A549 (cell line): ENCODE measurements around the gene CDIP1. TPM values are rescaled to one million over a fixed set of nuclear protein-coding genes. Genes with fewer than 3 reads are reported as not detected.

Source experiments
- ATAC-seq, 2 experiments: fragments of 200-7000 bp in 1 of 2; fragments of >200 bp in 1 of 2; cut with Nextera tagmentation in 1 of 2; cut with Tn5 transposase in 1 of 2; 3 replicates each; pipeline versions ENCODE4 v1.8.0 to v1.9.1; 2018 to 2020; ENCODE audit warnings: mild to moderate bottlenecking in 1 of 2, moderate library complexity in 1 of 2
- CTCF ChIA-PET: fragments of 300-600 bp; sonication (Branson Sonifier 250); formaldehyde crosslinking; extraction: SDS; loops from one replicate; lab custom pipeline; 2021; ENCODE audit warnings: antibody characterized with exemption, inconsistent platforms; lab: Yijun Ruan, JAX
- POLR2A ChIA-PET: fragments of 350-600 bp; formaldehyde crosslinking; extraction: SDS; loops from one replicate; lab custom pipeline; 2021; ENCODE audit warnings: antibody characterized with exemption, inconsistent platforms; lab: Yijun Ruan, JAX
- DNase-seq, 2 experiments: peaks; one replicate each; pipeline versions ENCODE4 v3.0.0 to v3.0.0-alpha.2; 2011 to 2016; ENCODE audit warnings: low read depth in 1 of 2, low spot score in 1 of 2
- FAIRE-seq: peaks from 2 replicates; lab custom pipeline; 2011; peaks lifted over from hg19 to GRCh38; lab: Jason Lieb, UNC
- H3K27ac ChIP-seq, 2 experiments: fragments of >200 bp; sonication (Bioruptor Twin); formaldehyde crosslinking; 3 replicates each; pipeline ENCODE4 v1.5.1; 2016 to 2017
- H3K4me1 ChIP-seq: fragments of >200 bp; sonication (Bioruptor Twin); formaldehyde crosslinking; 3 replicates; pipeline ENCODE4 v1.6.1; 2016
- H3K4me2 ChIP-seq: fragments of >200 bp; sonication (Bioruptor Twin); formaldehyde crosslinking; 3 replicates; pipeline ENCODE4 v1.6.1; 2016
- H3K4me3 ChIP-seq: fragments of >200 bp; sonication (Bioruptor Twin); formaldehyde crosslinking; 3 replicates; pipeline ENCODE4 v1.5.1; 2016
- H3K9me3 ChIP-seq: fragments of >200 bp; sonication (Bioruptor Twin); formaldehyde crosslinking; 3 replicates; pipeline ENCODE4 v1.6.1; 2016
- CBX8 ChIP-seq: fragments of 200-600 bp; sonication (generic); IDR thresholded peaks from 2 replicates; pipeline ENCODE4 v1.6.1; 2016
- CEBPB ChIP-seq, 2 experiments: fragments of >200 bp in 1 of 2; sonication (Bioruptor Twin) in 1 of 2; formaldehyde crosslinking in 1 of 2; IDR thresholded peaks; 2 replicates each; pipeline ENCODE4 v1.6.1; 2012 to 2016
- CTCF ChIP-seq: fragments of >200 bp; sonication (Bioruptor Twin); formaldehyde crosslinking; IDR thresholded peaks from 3 replicates; pipeline ENCODE4 v1.5.1; 2016
- EHMT2 ChIP-seq: fragments of 200-600 bp; sonication (generic); IDR thresholded peaks from 2 replicates; pipeline ENCODE4 v1.6.1; 2016; ENCODE audit warnings: antibody characterized with exemption, low read depth, mild to moderate bottlenecking, moderate library complexity
- EP300 ChIP-seq, 2 experiments: fragments of >200 bp; sonication (Bioruptor Twin); formaldehyde crosslinking; IDR thresholded peaks; 2 replicates in 1 of 2; 3 replicates in 1 of 2; pipeline ENCODE4 v1.6.1; 2016 to 2017
- FOSB ChIP-seq: fragments of 250-450 bp; sonication (Bioruptor Pico); IDR thresholded peaks from 2 replicates; pipeline ENCODE4 v1.5.0; 2020; ENCODE audit warnings: mild to moderate bottlenecking, moderate library complexity
- FOSL2 ChIP-seq, 2 experiments: fragments of 450-650 bp in 1 of 2; fragments of >200 bp in 1 of 2; sonication (Bioruptor Twin) in 1 of 2; formaldehyde crosslinking; IDR thresholded peaks; 2 replicates each; pipeline versions ENCODE4 v1.5.0 to v1.6.1; 2016 to 2020; ENCODE audit warnings: mild to moderate bottlenecking in 1 of 2, moderate library complexity in 1 of 2
- GATA3 ChIP-seq: IDR thresholded peaks from 2 replicates; pipeline ENCODE4 v1.6.1; 2012; ENCODE audit warnings: borderline replicate concordance
- HOXB13 ChIP-seq: fragments of 250-450 bp; sonication (Bioruptor Pico); IDR thresholded peaks from 2 replicates; pipeline ENCODE4 v1.5.0; 2020; ENCODE audit warnings: low read depth, mild to moderate bottlenecking, moderate library complexity
- HOXB5 ChIP-seq: fragments of 250-450 bp; sonication (Bioruptor Pico); IDR thresholded peaks from 2 replicates; pipeline ENCODE4 v1.5.0; 2020; ENCODE audit warnings: mild to moderate bottlenecking, moderate library complexity
- JUN ChIP-seq, 2 experiments: fragments of >200 bp; sonication (Bioruptor Twin); formaldehyde crosslinking; IDR thresholded peaks; 2 replicates in 1 of 2; 3 replicates in 1 of 2; pipeline ENCODE4 v1.6.1; 2016 to 2017
- JUNB ChIP-seq: fragments of >200 bp; sonication (Bioruptor Twin); formaldehyde crosslinking; IDR thresholded peaks from 2 replicates; pipeline ENCODE4 v1.6.1; 2016
- KDM5A ChIP-seq: fragments of 200-600 bp; sonication (generic); IDR thresholded peaks from 2 replicates; pipeline ENCODE4 v1.6.1; 2016; ENCODE audit warnings: antibody characterized with exemption, mild to moderate bottlenecking
- MAX ChIP-seq: IDR thresholded peaks from 2 replicates; pipeline ENCODE4 v1.6.1; 2012
- MYC ChIP-seq: IDR thresholded peaks from 2 replicates; pipeline ENCODE4 v1.6.1; 2012; ENCODE audit warnings: mild to moderate bottlenecking, inconsistent platforms, low read length, improper control_type of control experiment, borderline replicate concordance
- PHF8 ChIP-seq: fragments of 200-600 bp; sonication (generic); IDR thresholded peaks from 2 replicates; pipeline ENCODE4 v1.6.1; 2016; ENCODE audit warnings: low read depth, mild to moderate bottlenecking, antibody characterized with exemption, moderate library complexity, borderline replicate concordance
- POLR2A ChIP-seq: IDR thresholded peaks from 2 replicates; pipeline ENCODE4 v1.6.1; 2012; ENCODE audit warnings: mild to moderate bottlenecking, low read length
- POLR2AphosphoS2 ChIP-seq: conservative IDR thresholded peaks from 2 replicates; pipeline ENCODE4 v1.6.1; 2012; ENCODE audit warnings: low read length, improper control_type of control experiment, inconsistent platforms
- RAD21 ChIP-seq, 2 experiments: fragments of >200 bp in 1 of 2; sonication (Bioruptor Twin) in 1 of 2; formaldehyde crosslinking in 1 of 2; IDR thresholded peaks in 1 of 2; conservative IDR thresholded peaks in 1 of 2; 2 replicates in 1 of 2; 3 replicates in 1 of 2; pipeline ENCODE4 v1.6.1; 2012 to 2018; ENCODE audit warnings: inconsistent platforms in 1 of 2
- RARB ChIP-seq: fragments of 250-450 bp; sonication (Bioruptor Pico); IDR thresholded peaks from 2 replicates; pipeline ENCODE4 v1.8.0; 2021; ENCODE audit warnings: mild to moderate bottlenecking, moderate library complexity
- RFX5 ChIP-seq: fragments of 450-650 bp; IDR thresholded peaks from 2 replicates; pipeline ENCODE4 v1.7.1; 2014; ENCODE audit warnings: antibody characterized with exemption, mild to moderate bottlenecking, moderate library complexity
- SREBF2 ChIP-seq: fragments of 450-650 bp; IDR thresholded peaks from 2 replicates; pipeline ENCODE4 v1.6.1; 2014; ENCODE audit warnings: mild to moderate bottlenecking, moderate library complexity
- TFCP2L1 ChIP-seq: fragments of 250-450 bp; sonication (Bioruptor Pico); IDR thresholded peaks from 2 replicates; pipeline ENCODE4 v1.5.0; 2021; ENCODE audit warnings: mild to moderate bottlenecking
- TP53 ChIP-seq: fragments of 250-450 bp; sonication (Bioruptor Pico); IDR thresholded peaks from 2 replicates; pipeline ENCODE4 v1.5.0; 2021; ENCODE audit warnings: mild to moderate bottlenecking, moderate library complexity
- WGBS: methylation state at CpG from one replicate; pipeline ENCODE4 v1.1.6; 2017; ENCODE audit errors: missing lambda C conversion rate; 5-methylcytosine and 5-hydroxymethylcytosine counted together
- polyA plus RNA-seq, 4 experiments: library from polyadenylated mRNA; depleted of rRNA in 3 of 4; stranded (reverse); fragments of >200 nt; fragmentation: RNase III in 1 of 4; extraction: RNeasy Plus Mini Kit Qiagen cat#74134 plus additional on column Dnase treatment in 1 of 4; gene quantifications; 2 replicates in 3 of 4; 3 replicates in 1 of 4; pipeline ENCODE4 v1.2.3, GENCODE V29; 2011 to 2017
- TF ChIP-seq, protein P1 (sequence below): fragments of 250-450 bp; sonication (Bioruptor Pico); IDR thresholded peaks from 2 replicates; pipeline ENCODE4 v1.5.0; 2021; ENCODE audit warnings: mild to moderate bottlenecking, moderate library complexity, borderline replicate concordance
- TF ChIP-seq, protein P2 (sequence below): IDR thresholded peaks from 2 replicates; pipeline ENCODE4 v1.6.1; 2012; ENCODE audit warnings: low read depth, borderline replicate concordance
- TF ChIP-seq, protein P3 (sequence below): fragments of >200 bp; sonication (Bioruptor Twin); formaldehyde crosslinking; IDR thresholded peaks from 3 replicates; pipeline ENCODE4 v1.6.1; 2016

CDIP1 gene
- polyA plus RNA-seq, 2 of the 4 experiments (the other 2 are of a cell fraction), result 3.7 to 8.4 TPM

- no peak overlapping the region for H3K4me3 ChIP-seq
- ATAC-seq (no peak), DNase-seq (no peak), FAIRE-seq (no peak)
- WGBS, result 57% methylated on average over 2 of the region's 2 CpGs
- TF ChIP-seq RAD21 (conservative IDR thresholded peaks at IDR 0.05 in 1 of 2, IDR thresholded peaks at IDR 0.05 in 1 of 2) (0 out of 5 replicates have a peak, but pooled peaks of 1 of the 2 experiments have one; percentile 3), JUN (IDR thresholded peaks at IDR 0.05) (no peak), FOSL2 (IDR thresholded peaks at IDR 0.05) (no peak), FOSL2 (CRISPR knock-in tag; IDR thresholded peaks at IDR 0.05) (peak; percentile 50; the same call in 1 of the 2 replicates)
- ChIA-PET CTCF (interaction anchor here (0.6 to 2.7 kb wide), 9 partner anchors 10 to 146 kb away, joined by 3 to 8 read pairs (median 3); partner anchors contain the start of gene MGRN1), POLR2A (no interaction called here)
- H3K9me3 ChIP-seq, result peaks cover 4% of the 10 kb centered on the region; the same call in 1 of the 3 replicates
- peaks cover 27% of the 10 kb centered on the region for H3K4me1 ChIP-seq
- no peak overlapping the region for H3K27ac ChIP-seq
- H3K4me2 ChIP-seq, result peak overlapping the region; percentile 88
Measured at GRCh38 chr16:4477966-4478365, 60.6 kb downstream of the CDIP1 start.

- FAIRE-seq (no peak), ATAC-seq (peak; percentile 90 to 91), DNase-seq (peak; percentile 92 to 95)
- ChIA-PET CTCF (interaction anchor here (0.7 to 2.7 kb wide), 21 partner anchors 10 to 208 kb away, joined by 3 to 8 read pairs (median 4); partner anchors contain the start of gene C16orf96), POLR2A (interaction anchor here (1.0 to 1.7 kb wide), 5 partner anchors 14 to 38 kb away, joined by 3 to 5 read pairs (median 4); no protein-coding TSS in a partner anchor)
- WGBS, result 24% methylated on average over 27 of the region's 70 CpGs
- Histone ChIP-seq H3K4me1 (peaks cover 27% of the 10 kb centered on the region), H3K4me3 (peak within 1 kb of the TSS; percentile 78), H3K27ac (peak within 1 kb of the TSS; percentile 87 to 93), H3K9me3 (peaks cover 4% of the 10 kb centered on the region; the same call in 1 of the 3 replicates), H3K4me2 (peak within 1 kb of the TSS; percentile 94)
- TF ChIP-seq EP300 (IDR thresholded peaks at IDR 0.05) (no peak), HOXB13 (no peak), CTCF (peak; percentile 24), TFCP2L1 (CRISPR knock-in tag) (0 out of 2 replicates have a peak, but pooled peaks have one; percentile 37), FOSB (CRISPR knock-in tag) (no peak), FOSL2 (IDR thresholded peaks at IDR 0.05) (no peak), FOSL2 (CRISPR knock-in tag; IDR thresholded peaks at IDR 0.05) (no peak), RARB (CRISPR knock-in tag) (no peak), TP53 (no peak), JUN (IDR thresholded peaks at IDR 0.05) (peak in 1 of 2 experiments; percentile 55; a peak in 1 of 5 replicates), MAX (peak; percentile 96), MYC (peak; percentile 81), POLR2AphosphoS2 (no peak), RFX5 (no peak), CBX8 (no peak), EHMT2 (no peak), PHF8 (peak; percentile 77), POLR2A (peak; percentile 96), JUNB (no peak), CEBPB (IDR thresholded peaks at IDR 0.05) (no peak), SREBF2 (no peak), GATA3 (no peak), KDM5A (no peak), HOXB5 (no peak)
- TF ChIP-seq, protein P1, sequence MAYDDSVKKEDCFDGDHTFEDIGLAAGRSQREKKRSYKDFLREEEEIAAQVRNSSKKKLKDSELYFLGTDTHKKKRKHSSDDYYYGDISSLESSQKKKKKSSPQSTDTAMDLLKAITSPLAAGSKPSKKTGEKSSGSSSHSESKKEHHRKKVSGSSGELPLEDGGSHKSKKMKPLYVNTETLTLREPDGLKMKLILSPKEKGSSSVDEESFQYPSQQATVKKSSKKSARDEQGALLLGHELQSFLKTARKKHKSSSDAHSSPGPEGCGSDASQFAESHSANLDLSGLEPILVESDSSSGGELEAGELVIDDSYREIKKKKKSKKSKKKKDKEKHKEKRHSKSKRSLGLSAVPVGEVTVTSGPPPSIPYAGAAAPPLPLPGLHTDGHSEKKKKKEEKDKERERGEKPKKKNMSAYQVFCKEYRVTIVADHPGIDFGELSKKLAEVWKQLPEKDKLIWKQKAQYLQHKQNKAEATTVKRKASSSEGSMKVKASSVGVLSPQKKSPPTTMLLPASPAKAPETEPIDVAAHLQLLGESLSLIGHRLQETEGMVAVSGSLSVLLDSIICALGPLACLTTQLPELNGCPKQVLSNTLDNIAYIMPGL, result peak; percentile 17; the same call in 1 of the 2 replicates
- TF ChIP-seq, protein P2, sequence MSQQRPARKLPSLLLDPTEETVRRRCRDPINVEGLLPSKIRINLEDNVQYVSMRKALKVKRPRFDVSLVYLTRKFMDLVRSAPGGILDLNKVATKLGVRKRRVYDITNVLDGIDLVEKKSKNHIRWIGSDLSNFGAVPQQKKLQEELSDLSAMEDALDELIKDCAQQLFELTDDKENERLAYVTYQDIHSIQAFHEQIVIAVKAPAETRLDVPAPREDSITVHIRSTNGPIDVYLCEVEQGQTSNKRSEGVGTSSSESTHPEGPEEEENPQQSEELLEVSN, result peak; percentile 97
- TF ChIP-seq, protein P3, sequence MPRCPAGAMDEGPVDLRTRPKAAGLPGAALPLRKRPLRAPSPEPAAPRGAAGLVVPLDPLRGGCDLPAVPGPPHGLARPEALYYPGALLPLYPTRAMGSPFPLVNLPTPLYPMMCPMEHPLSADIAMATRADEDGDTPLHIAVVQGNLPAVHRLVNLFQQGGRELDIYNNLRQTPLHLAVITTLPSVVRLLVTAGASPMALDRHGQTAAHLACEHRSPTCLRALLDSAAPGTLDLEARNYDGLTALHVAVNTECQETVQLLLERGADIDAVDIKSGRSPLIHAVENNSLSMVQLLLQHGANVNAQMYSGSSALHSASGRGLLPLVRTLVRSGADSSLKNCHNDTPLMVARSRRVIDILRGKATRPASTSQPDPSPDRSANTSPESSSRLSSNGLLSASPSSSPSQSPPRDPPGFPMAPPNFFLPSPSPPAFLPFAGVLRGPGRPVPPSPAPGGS, result peak; percentile 81; the same call in 1 of the 3 replicates
Measured at GRCh38 chr16:4475880-4476788, 62.4 kb downstream of the CDIP1 start, which contains the start of gene HMOX2. HMOX2 (plus strand) TSS chr16:4476398; CDS start chr16:4505525, 29,127 bp downstream.
